GM11168 (cell line): ENCODE results near the gene DIS3L2.

Source experiments
- in situ Hi-C: fragments of 300-500 bp; cut with MboI; formaldehyde crosslinking; loops from one replicate; pipeline ENCODE4 v1.12.0; 2022; ENCODE audit warnings: low sequenced_read_pairs; ENCODE audit not compliant: unreplicated experiment

Gene DIS3L2

DNA sequence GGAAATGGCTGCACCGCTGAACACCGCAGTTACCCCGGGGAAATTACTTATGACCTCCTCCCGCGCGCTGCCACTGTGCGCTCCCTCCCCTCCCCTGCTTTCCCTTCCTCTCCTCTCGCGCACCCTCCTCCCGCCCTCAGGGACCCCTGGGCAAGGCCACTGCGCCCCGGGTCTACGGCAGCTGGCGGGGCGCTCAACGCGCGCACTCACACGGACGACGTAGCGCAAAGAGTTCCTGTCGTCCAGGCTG is 424.9 kb downstream of the DIS3L2 start:
- in situ Hi-C loops: no loop called here
